Measurements from ENCODE around the gene SH3D19. TPM values are rescaled to one million over a fixed set of nuclear protein-coding genes. Genes with fewer than 3 reads are reported as not detected.

SH3D19 gene
- total RNA-seq, 6 donors from 2014 or later, result 91.2 to 225 (median 103) TPM

GRCh38 chr4:151329217-151330007 is 4.0 kb upstream of the SH3D19 start:
- no peak for ATAC-seq (ENCODE audit: low FRiP score in 2 of 2)
- WGBS, 2 donors, result 77 to 80% methylated on average over 4 of the region's 4 CpGs
- H3K4me3 ChIP-seq, result no peak overlapping the region
- H3K4me1 ChIP-seq, result peaks cover 0 to 4% (median 0%) of the 10 kb centered on the region in 4 donors
- H3K36me3 ChIP-seq, result no peaks in the 10 kb centered on the region
- H3K27me3 ChIP-seq, result no peaks in the 10 kb centered on the region
- H3K9me3 ChIP-seq, result no peaks in the 10 kb centered on the region
- no peak for TF ChIP-seq POLR2A (IDR thresholded peaks at IDR 0.05)
- no peak for TF ChIP-seq POLR2AphosphoS5 (IDR thresholded peaks at IDR 0.05)
- no peak for TF ChIP-seq EP300 (IDR thresholded peaks at IDR 0.05)
- TF ChIP-seq CTCF (IDR thresholded peaks at IDR 0.05), result no peak
- no peak for DNase-seq
- H3K27ac ChIP-seq, result no peak overlapping the region

- ATAC-seq (ENCODE audit: low FRiP score in 2 of 2) (no peak), DNase-seq (no peak)
- peak overlapping the region; percentile 56 to 81 (median 66) for H3K4me3 ChIP-seq
- H3K4me1 ChIP-seq, result peaks cover 3 to 22% (median 4%) of the 10 kb centered on the region in 4 donors
- no peaks in the 10 kb centered on the region for H3K36me3 ChIP-seq
- TF ChIP-seq CTCF (IDR thresholded peaks at IDR 0.05) (no peak), EP300 (IDR thresholded peaks at IDR 0.05) (no peak), POLR2A (IDR thresholded peaks at IDR 0.05) (no peak), POLR2AphosphoS5 (IDR thresholded peaks at IDR 0.05) (no peak)
- no peaks in the 10 kb centered on the region for H3K9me3 ChIP-seq
- 47 to 59% methylated on average over 6 of the region's 6 CpGs for WGBS, 2 donors
- H3K27ac ChIP-seq, result peak overlapping the region; percentile 82 to 89 (median 86)
- H3K27me3 ChIP-seq, result no peaks in the 10 kb centered on the region
Measured at GRCh38 chr4:151325949-151326246, 493 bp upstream of the SH3D19 start.

- no peaks in the 10 kb centered on the region for H3K9me3 ChIP-seq
- H3K4me3 ChIP-seq, result peak overlapping the region; percentile 56 to 81 (median 66)
- DNase-seq, result peak; percentile 61 to 80
- no peaks in the 10 kb centered on the region for H3K36me3 ChIP-seq
- peak; percentile 64 to 69 for ATAC-seq (ENCODE audit: low FRiP score in 2 of 2)
- TF ChIP-seq EP300 (IDR thresholded peaks at IDR 0.05), result no peak
- peak; percentile 42 to 50 for TF ChIP-seq POLR2AphosphoS5 (IDR thresholded peaks at IDR 0.05)
- no peak for TF ChIP-seq CTCF (IDR thresholded peaks at IDR 0.05)
- TF ChIP-seq POLR2A (IDR thresholded peaks at IDR 0.05), result no peak
- peak overlapping the region; percentile 82 to 89 (median 86) for H3K27ac ChIP-seq
- H3K4me1 ChIP-seq, result peaks cover 3 to 25% (median 4%) of the 10 kb centered on the region in 4 donors
- H3K27me3 ChIP-seq, result no peaks in the 10 kb centered on the region
- 1 to 4% methylated on average over 11 to 16 of the region's 21 CpGs for whole genome bisulfite sequencing, 2 donors
Measured at GRCh38 chr4:151324752-151325110, 674 bp downstream of the SH3D19 start.

GRCh38 chr4:151324124-151324751 is 1.2 kb downstream of the SH3D19 start:
- Histone ChIP-seq H3K27me3 (no peaks in the 10 kb centered on the region), H3K36me3 (no peaks in the 10 kb centered on the region), H3K9me3 (no peaks in the 10 kb centered on the region), H3K27ac (peak overlapping the region; percentile 82 to 89 (median 86)), H3K4me3 (peak overlapping the region; percentile 56 to 81 (median 66)), H3K4me1 (peaks cover 3 to 25% (median 4%) of the 10 kb centered on the region in 4 donors)
- WGBS, 2 donors, result 26 to 31% methylated on average over 12 of the region's 12 CpGs
- no peak for DNase-seq
- TF ChIP-seq CTCF (IDR thresholded peaks at IDR 0.05) (no peak), POLR2AphosphoS5 (IDR thresholded peaks at IDR 0.05) (no peak), EP300 (IDR thresholded peaks at IDR 0.05) (no peak), POLR2A (IDR thresholded peaks at IDR 0.05) (no peak)
- peak in 1 of 2 donors; percentile 9 for ATAC-seq (ENCODE audit: low FRiP score in 2 of 2)
